AG09309 (cell line): ENCODE results near the gene DAO.

Experiments
- DNase-seq: peaks from one replicate; pipeline ENCODE4 v3.0.0-alpha.2; 2010; ENCODE audit warnings: low read depth
- H3K4me3 ChIP-seq: 2 replicates; pipeline ENCODE4 v1.5.1; 2011; ENCODE audit warnings: mild to moderate bottlenecking, low read depth, low read length, moderate library complexity; ENCODE audit not compliant: control insufficient read depth
- TF ChIP-seq, protein P1 (sequence below): IDR thresholded peaks from 2 replicates; pipeline ENCODE4 v1.5.1; 2011; ENCODE audit warnings: mild to moderate bottlenecking, low read depth, low read length, inconsistent platforms; ENCODE audit not compliant: insufficient read depth, control insufficient read depth; ENCODE audit errors: missing control alignments

Gene DAO

GRCh38 chr12:108918206-108918605 lies 38.3 kb downstream of the DAO start:
- TF ChIP-seq, protein P1, sequence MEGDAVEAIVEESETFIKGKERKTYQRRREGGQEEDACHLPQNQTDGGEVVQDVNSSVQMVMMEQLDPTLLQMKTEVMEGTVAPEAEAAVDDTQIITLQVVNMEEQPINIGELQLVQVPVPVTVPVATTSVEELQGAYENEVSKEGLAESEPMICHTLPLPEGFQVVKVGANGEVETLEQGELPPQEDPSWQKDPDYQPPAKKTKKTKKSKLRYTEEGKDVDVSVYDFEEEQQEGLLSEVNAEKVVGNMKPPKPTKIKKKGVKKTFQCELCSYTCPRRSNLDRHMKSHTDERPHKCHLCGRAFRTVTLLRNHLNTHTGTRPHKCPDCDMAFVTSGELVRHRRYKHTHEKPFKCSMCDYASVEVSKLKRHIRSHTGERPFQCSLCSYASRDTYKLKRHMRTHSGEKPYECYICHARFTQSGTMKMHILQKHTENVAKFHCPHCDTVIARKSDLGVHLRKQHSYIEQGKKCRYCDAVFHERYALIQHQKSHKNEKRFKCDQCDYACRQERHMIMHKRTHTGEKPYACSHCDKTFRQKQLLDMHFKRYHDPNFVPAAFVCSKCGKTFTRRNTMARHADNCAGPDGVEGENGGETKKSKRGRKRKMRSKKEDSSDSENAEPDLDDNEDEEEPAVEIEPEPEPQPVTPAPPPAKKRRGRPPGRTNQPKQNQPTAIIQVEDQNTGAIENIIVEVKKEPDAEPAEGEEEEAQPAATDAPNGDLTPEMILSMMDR: no peak
- H3K4me3 ChIP-seq: no peak overlapping the region
- no peak for DNase-seq

DNA sequence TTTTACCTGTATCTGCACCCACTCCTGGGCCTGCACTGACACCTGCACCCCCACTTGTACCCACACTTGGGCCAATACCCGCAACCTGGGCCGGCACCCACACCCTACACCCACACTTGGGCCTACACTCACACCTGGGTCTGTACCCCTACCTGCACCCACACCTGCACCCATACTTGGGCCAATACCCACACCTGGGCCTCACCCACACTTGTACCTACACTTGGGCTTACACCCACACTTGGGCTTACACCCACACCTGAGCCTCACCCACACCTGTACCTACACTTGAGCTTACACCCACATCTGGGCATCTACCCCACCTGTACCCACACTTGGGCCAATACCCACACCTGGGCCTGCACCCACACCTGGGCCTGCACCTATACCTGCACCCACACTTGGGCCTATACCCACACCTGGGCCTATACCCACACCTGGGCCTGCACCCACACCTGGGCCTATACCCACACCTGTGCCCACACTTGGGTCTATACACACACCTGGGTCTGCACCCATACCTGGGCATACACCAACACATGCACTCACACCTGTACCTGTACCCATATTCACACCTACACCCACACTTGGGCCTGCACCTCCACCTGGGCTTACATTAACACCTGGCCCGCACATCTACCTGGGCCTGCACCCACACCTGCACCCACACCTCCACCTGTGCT lies 39.2 kb downstream of the DAO start:
- H3K4me3 ChIP-seq: no peak overlapping the region
- TF ChIP-seq, protein P1: no peak
- no peak for DNase-seq

DNA sequence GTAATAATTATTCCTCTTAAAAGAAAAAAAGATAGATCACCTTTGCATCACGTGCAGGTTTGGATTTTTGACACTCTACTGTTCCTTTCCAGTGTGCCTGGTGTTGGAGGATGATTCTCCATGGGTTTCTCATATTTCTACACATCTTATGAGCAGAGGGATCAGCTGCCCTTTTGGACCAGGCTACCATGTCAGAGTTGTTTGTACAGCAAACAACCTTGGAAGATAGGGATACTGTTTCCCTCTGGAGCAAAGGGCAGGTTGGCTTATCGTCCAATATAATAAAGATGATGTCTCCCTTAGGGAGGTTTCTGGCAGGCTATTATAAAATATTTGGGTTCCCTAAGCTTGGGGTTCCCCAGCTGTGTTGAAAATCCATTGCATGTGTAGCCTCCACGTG lies 42.1 kb downstream of the DAO start:
- TF ChIP-seq, protein P1: no peak
- DNase-seq: no peak
- no peak overlapping the region for H3K4me3 ChIP-seq

GRCh38 chr12:108922918-108923317 lies 43.0 kb downstream of the DAO start:
- no peak overlapping the region for H3K4me3 ChIP-seq
- DNase-seq: no peak
- TF ChIP-seq, protein P1: no peak

- DNase-seq: no peak
- TF ChIP-seq, protein P1: no peak
- no peak overlapping the region for H3K4me3 ChIP-seq
Observed at GRCh38 chr12:108928695-108929094, 48.8 kb downstream of the DAO start.

- TF ChIP-seq, protein P1: no peak
- no peak overlapping the region for H3K4me3 ChIP-seq
- DNase-seq: no peak
Observed at GRCh38 chr12:108930155-108930554, 50.3 kb downstream of the DAO start.
